HG02610 (cell line): ENCODE measurements around the gene NODAL.

Source experiments
- ATAC-seq: cut with Tn5 transposase; IDR thresholded peaks from one replicate; pipeline ENCODE4 v1.9.1; 2021; ENCODE audit warnings: mild to moderate bottlenecking, moderate library complexity; ENCODE audit not compliant: unreplicated experiment

Gene NODAL

GRCh38 chr10:70396140-70396539, 45.3 kb downstream of the NODAL start:
- no peak for ATAC-seq

DNA sequence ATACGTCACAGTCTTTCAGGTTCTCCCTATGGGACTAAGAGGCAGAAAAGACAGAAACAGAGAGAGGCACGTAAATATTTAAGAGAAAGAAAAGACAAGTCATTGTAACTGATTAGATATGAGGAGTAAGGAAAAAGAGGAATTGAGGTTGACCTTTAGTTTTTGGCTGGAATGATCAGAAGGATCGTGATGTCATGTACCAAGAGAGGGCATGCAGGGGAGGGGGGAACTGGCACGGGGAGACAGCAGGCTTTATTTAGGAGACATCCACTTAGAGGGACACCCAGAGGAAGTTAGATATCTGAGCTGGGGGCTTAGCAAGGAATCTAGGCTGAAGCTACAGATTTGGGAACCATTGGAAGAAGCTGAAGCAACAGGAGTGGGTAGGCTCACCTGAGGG, 49.8 kb downstream of the NODAL start:
- ATAC-seq, result no peak
